AML-193 (cell line): ENCODE results near the gene ARFGEF3.
"Not testable (repeated sequence)": the region's sequence is repeated elsewhere in the genome, so short reads cannot be mapped to it uniquely, and the experiment has no call there.

Source experiments
- DNase-seq, 2 experiments: peaks; one replicate each; lab custom pipeline; 2025; lab: John Stamatoyannopoulos, UW

The ARFGEF3 gene, protein sequence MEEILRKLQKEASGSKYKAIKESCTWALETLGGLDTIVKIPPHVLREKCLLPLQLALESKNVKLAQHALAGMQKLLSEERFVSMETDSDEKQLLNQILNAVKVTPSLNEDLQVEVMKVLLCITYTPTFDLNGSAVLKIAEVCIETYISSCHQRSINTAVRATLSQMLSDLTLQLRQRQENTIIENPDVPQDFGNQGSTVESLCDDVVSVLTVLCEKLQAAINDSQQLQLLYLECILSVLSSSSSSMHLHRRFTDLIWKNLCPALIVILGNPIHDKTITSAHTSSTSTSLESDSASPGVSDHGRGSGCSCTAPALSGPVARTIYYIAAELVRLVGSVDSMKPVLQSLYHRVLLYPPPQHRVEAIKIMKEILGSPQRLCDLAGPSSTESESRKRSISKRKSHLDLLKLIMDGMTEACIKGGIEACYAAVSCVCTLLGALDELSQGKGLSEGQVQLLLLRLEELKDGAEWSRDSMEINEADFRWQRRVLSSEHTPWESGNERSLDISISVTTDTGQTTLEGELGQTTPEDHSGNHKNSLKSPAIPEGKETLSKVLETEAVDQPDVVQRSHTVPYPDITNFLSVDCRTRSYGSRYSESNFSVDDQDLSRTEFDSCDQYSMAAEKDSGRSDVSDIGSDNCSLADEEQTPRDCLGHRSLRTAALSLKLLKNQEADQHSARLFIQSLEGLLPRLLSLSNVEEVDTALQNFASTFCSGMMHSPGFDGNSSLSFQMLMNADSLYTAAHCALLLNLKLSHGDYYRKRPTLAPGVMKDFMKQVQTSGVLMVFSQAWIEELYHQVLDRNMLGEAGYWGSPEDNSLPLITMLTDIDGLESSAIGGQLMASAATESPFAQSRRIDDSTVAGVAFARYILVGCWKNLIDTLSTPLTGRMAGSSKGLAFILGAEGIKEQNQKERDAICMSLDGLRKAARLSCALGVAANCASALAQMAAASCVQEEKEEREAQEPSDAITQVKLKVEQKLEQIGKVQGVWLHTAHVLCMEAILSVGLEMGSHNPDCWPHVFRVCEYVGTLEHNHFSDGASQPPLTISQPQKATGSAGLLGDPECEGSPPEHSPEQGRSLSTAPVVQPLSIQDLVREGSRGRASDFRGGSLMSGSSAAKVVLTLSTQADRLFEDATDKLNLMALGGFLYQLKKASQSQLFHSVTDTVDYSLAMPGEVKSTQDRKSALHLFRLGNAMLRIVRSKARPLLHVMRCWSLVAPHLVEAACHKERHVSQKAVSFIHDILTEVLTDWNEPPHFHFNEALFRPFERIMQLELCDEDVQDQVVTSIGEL (N-terminal part only)

DNA sequence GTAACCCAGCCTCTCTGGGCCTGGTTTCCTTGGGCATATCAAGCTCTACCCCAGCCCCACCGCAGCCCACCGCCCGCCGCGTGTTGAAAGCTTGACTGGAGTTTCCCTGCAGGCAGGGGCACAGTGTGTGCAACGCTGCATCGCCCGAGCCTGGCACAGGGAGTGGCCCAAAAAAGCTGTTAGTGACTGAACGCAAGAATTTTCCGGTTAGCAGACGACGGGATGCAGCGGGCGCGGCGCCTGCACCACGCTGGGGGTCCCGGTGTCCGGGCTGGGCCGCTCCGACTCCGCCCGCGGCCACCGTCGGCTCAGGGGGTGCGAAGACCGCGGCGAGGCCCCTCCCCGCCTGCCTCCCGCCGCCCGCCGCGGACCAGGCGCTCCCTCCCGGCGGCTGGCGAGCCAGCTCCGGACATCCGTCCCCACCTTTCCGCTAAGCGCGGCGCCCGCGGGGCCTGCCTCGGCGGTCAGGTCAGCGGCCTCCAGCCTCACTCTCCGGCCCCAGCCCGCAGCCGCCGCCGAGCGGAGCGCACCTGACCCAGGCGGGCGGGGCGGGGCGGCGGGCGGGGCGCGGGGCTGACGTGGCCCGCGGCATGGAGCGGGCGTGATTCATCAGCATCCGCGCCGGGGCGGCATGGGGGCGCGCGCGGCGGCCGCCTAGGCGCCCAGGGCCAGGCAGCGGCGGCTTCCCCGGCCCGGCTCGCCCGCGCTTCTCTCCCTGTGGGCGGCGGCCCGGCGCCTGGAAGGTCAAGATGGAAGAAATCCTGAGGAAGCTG, at the start of gene ARFGEF3:
TSS of gene ARFGEF3 (plus strand) at position 602 of the 773 bp plus-strand sequence. CDS start at position 750, 148 bp downstream.
- no peak for DNase-seq

DNA sequence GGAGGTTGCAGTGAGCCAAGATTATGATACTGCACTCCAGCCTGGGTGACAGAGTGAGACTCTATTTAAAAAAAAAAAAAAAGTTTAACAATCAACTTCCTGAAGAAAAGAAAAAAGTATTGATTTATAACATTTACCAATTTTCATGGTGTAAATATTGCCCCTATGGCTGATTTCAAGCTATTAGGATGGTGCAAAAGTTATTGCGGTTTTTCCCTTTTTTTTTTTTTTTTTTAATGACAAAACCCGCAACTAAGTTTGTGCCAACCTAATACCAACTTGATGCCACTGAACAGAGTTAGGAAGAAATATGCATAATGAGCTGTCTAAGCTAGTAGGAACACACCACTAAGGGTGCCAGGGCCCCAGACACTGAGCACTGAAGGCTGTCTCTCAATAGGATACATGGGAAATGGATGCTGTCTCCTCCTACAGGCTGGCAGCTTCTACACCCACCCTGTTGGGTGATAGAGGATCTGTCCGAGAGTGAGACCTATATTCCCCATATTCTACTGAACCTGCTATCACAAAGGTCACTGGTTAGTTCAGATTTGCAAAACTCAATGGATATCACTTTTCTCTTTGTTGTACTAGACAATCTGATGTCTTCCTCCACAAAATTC, 48.0 kb upstream of the ARFGEF3 start:
- no peak for DNase-seq

DNA sequence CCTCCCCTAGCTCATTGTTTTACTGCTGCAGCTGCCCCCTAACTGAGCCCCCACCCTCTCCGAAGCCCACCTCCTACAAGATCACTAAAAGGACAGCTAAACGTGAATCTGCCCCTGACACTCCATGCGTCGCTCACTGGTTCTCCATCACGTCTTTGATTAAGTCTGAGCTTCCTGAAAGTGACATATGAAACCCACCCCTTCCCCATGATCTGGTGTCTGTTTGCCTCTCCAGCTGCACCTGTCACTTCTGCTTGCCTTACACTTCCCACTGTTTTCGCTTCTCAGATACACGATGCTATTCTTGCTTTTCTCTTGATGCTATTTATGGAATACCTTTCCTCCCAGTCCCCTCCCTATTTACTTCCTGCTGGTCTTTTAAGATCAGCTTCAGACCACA, 46.5 kb upstream of the ARFGEF3 start:
- DNase-seq: no peak

DNA sequence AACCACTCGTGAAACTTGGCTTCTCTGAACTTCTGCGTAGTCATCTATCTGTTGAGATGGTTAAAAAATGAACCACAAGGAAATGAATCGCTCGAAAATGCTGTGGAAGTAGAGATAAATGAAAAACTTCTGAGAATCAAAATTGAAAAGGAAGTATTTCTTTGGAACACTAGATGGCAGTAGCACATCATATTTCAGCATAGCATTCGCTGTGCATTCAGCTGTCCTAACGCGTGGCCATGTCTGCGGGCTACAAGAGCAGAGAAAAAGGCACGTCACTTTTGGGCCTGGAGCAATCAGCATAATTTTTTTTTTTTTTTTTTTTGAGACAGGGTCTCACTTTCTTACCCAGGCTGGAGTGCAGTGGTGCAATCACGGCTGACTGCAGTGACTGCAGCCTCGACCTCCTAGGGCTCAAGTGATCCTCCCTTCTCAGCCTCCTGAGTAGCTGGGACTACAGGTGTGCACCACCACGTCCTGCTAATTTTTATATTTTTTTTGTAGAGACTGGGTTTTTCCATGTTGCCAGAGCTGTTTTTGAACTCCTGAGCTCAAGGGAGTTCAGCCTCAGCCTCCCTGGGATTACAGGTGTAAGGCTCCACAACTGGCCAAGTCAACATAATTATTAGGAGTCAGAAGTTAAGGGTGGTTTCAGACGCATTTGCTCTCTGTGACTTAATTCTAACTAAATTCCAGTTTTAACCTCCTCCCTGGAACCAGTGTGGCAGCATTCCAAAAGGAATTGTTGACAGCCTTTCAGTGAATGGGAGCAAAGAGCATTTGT, 45.7 kb upstream of the ARFGEF3 start:
- peak; percentile 72 to 80 for DNase-seq

DNA sequence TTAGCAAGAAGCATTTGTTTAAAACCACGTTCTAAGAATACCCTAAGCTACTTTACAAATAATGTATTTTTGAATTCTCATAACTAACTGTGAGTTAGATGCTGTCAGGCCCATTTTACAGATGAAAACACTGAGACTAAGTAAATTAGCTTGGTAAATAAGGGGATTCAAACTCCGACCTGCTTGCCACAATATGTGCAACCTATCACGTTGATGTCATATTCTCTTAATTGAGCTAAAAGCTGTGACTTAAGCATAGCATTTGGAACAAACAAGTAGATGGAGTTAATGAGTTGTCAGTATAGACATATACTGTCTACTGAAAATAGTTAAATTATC, 45.1 kb upstream of the ARFGEF3 start:
- no peak for DNase-seq

DNA sequence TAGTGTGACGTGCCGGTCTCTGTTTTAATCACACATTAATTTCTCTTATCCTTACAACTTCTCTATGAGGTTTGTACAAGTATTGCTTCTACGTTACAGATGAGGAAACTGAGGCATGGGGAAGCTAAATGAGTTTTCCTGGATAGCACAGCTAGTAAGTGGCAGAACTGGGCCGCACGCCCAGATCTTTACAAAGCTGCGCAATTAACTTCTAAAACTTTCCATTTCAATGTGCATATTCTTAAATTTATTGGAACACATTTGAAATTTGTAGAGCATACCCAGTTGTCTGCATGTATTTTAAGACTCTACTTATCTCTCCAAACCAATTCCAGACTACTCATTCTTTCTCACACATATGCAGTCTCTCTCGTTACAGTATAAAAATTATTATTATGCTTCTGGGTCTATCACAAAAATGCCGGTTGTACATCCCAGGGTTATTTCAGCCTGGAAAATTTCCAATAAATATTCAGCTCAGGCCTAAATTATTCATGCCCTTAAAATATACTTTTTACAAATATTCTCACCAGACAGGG, 44.3 kb upstream of the ARFGEF3 start:
- DNase-seq: no peak

DNA sequence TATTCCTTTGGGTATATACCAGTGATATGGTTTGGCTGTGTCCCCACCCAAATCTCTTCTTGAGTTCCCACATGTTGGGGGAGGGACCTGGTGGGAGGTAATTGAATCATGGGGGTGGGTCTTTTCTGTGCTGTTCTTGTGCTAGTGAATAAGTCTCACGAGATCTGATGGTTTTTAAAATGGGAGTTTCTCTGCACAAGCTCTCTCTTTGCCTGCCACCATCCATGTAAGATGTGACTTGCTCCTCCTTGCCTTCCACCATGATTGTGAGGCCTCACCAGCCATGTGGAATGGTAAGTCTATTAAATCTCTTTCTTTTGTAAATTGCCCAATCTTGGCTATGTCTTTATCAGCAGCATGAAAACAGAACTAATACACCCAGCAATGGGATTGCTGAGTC, 42.5 kb upstream of the ARFGEF3 start:
- DNase-seq: not testable (repeated sequence)

DNA sequence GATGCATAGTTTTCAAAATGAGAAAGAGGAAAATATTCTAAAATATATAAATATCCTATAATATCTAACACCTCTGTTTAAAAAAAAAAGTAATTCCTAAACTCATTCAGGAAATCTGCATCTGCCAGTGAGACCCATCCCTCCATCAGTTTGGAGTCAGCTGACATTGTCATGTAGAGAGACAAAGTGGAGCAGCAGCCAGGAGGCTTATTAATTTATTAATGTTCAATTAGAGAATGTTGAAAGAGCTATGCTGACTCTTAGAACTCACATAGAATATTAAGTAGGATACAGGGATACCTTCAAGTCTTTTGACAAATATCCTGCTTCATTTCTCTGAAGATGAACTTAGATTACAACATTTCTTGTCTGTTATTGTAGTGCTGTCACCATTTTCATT, 41.8 kb upstream of the ARFGEF3 start:
- no peak for DNase-seq

DNA sequence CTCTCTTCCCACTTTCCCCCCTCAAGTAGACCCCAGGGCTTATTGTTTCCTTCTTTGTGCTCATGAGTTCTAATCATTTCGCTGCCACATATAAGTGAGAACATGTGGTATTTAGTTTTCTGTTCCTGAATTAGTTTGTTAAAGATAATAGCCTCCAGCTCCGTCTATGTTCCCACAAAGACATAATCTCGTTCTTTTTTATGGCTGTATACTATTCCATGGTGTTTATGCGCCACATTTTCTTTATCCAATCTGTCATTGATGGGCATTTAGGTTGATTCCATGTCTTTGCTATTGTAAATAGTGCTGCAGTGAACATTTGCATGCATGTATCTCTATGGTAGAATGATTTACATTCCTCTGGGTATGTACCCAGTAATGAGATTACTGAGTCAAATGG, 37.6 kb upstream of the ARFGEF3 start:
- no peak for DNase-seq

DNA sequence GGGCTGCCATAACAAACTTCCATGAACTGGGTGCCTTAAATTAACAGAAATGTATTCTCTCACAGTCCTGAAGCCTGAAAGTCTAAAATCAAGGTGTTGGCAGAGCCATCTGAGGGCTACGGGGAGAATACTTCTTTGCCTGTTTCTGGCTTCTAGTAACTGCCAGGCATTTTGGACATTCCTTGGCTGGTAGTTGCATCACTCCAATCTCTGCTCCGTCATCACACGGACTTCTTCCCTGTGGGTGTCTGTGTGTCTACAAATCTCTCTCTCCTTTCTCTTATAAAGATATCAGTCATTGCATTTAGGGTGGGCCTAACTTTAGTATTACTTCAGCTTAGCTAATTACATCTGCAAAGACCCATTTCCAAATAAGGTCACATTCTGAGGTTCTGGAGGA, 33.6 kb upstream of the ARFGEF3 start:
- no peak for DNase-seq

DNA sequence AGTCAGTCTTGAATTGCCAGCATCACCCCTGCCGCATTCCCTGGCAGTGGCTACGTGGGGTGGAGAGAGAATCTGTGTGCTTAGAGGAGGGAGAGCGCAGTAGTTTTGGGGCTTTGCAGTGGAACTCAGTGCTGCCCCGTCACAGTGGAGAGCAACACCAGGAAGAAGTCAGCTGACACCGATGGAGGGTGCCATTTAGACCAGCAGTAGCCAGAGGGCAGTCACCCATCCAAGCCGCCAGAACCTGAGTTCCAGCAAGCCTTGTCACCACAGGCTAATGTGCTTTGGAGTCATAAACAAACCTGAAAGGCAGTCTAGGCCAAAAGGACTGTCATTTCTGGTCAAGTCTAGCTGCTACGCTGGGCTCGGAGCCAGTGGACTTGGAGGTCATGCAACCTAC, 32.5 kb upstream of the ARFGEF3 start:
- no peak for DNase-seq

DNA sequence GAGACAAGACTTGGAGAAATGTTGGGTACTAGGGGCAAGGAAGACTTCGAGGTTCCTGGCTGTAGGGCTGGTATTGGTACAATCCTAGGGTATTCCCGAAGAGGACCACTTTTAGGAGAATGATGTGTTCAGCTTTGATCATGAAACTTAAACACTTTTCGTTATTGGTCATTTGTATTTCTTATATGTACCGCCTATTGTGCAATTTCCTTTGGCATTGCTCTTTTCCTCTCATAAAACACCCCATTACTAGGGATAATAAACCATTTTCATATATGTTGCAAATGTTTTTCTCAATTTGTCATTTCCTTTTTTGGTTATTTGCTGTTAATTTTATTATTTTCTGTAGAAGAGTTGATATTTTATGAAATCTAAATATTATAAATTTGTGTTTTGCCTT, 18.9 kb upstream of the ARFGEF3 start:
- no peak for DNase-seq

DNA sequence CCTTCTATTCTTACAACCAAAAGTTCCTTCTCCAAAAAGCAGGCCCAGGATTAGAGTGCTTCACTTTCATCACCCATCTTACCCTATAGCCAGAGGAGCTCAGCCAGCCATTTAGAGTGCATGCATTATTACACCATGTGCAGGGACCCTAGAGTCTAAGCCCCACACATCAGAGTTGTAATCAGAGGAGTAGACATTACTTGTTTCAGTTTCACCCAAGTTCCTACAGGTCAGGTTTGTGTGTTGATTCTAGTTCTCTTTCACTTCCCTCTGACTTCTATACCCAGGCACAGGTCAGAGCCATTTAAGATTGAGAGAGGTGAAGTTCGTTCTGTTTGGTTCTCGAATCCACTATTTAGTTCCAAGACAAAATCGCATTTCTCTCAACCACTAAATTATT, 16.3 kb upstream of the ARFGEF3 start:
- DNase-seq: no peak

DNA sequence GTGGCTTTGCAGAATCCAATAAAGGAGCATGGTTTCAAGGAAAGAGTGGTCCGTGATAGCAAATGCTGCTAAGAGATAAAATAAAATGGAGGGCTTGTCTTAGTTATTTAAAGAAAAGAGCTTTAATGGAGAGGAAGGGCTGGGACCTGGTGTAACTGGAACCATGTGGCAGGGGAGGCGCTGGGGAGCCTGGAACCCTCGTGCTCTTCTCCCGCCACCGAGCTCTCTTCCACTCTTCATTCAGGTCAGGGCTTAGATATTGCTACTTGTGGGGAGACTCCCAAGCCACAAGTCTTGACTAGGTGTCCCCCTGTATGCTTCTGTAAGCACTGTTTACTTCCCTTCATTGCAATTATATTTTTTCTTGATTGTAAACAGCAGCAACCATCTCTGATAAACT, 15.2 kb upstream of the ARFGEF3 start:
- DNase-seq: no peak

DNA sequence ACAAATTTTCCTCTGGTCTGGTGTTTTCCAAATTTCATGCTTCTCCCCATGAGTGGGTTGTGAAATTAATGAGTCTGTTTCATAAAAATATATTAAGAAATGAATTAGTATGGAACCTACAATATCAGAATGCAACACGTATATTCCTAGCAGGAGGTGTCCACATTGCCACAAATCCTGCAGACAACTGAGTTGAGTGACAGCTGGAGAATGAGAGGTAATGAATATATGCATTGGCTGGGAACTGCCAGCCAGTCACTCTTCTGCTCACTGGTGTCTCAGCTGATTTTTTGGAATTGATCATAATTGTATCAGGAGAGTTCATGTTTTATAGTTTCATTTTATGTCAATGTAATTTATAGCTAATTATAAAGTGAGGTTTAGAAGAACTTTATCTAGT, 6.3 kb upstream of the ARFGEF3 start:
- no peak for DNase-seq

DNA sequence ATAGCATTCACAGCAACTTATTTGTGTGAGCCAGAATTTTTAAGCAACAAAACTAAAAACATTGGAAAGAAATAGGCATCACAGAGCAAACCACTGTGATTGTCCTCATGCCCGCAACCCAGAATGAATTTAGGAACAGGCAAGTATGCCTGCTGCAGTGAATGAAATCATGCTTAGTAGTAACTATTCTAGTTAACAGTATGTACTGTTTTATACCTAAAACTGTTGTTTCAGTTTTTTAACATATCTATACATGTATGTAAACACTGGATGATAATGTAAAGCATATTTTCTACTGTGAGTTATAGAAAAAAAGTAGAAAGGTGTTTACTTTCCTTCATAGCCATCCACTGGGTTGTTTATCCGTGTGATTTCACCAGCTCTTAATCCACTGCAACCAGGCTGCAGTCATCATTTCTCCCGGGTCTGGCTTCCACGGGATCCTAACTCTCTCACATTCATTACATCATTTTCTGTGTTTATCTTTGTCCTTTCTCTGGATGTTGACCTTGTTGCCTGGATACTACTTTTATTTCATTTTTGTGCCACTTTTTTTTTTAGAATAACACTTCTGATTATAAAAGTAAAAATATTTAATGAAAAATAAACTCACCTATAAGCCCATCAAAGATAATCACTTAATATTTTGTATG, 3.6 kb upstream of the ARFGEF3 start:
- DNase-seq: no peak

DNA sequence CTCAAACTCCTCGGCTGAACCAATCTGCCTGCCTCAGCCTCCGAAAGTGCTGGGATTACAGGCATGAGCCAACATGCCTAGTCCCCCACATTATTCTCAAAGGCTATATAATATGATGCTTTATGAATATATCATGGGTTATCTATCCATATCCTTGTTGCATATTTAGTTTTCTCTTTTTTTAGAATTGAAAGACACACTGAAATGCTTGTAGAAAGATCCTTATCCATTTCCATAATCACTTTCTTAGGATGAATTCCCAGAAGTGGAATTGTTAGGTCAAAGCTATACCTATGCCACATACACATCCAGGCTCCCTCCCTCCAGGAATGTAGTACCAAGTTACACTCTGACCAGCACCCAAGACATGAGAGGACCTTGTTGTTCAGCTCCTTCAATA, 2.5 kb upstream of the ARFGEF3 start:
- DNase-seq: no peak

DNA sequence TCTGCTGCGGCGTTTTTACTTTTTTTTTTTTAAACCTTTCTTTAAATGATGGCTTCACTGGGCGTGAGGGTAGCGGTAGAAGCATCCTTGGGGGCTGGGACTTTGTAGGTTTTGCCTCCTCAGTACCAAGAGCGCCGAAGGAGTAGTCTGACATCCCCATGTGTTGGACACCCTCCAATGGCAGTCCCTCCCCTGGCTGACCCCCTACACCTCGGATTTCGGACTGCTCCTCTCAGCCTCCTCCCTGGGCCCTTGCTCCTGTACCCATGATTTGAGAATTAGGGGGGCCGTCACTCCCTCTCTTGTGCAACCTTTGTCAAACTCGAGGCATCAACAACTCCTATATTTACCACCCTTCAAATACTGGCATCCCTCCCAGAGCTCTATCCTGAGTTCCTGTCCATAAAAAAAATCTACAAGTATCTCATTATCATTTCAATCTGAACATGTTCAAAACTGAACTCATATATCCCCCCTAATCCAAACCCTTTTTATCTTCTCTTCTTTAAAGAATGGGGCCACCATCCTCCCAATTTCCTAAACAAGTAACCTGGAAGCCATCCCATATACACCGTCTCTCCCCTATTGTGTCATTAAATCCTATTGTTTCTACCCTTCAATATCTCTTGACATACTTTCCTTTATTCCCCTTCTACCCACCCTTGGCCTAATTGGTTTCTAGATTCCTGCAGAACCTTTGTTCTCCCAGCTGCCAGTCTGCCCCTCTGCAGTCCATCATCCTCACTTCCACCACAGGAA, 1.2 kb upstream of the ARFGEF3 start:
- no peak for DNase-seq

DNA sequence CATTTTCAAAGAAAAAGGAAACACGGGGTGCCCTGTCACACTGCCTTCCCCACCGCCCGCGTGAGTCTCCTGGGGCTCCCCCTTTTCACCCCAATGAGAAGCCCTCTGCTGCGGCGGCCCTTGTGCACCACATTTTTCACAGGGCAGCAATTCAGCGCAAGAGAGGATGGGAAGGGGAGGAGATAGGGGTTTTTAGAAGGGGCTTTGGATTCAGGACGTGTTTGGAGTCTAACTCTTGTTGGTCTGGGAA, 726 bp upstream of the ARFGEF3 start:
- no peak for DNase-seq
